ENCODE measurements around the gene ZNF609.

GRCh38 chr15:64731805-64732151, 271.4 kb downstream of the ZNF609 start:
- no peak for TF ChIP-seq EZH2 (IDR thresholded peaks at IDR 0.05; ENCODE audit: insufficient read depth, poor library complexity, severe bottlenecking)
- TF ChIP-seq EZH2phosphoT487 (IDR thresholded peaks at IDR 0.05; ENCODE audit: insufficient read depth, low read depth): no peak
